Measurements from ENCODE around the gene ITPR1. TPM values are rescaled to one million over a fixed set of nuclear protein-coding genes. Genes with fewer than 3 reads are reported as not detected.

ITPR1 gene
- total and polyA plus RNA-seq, 2 experiments from 2014 or later, result 6.8 to 21.0 TPM

DNA sequence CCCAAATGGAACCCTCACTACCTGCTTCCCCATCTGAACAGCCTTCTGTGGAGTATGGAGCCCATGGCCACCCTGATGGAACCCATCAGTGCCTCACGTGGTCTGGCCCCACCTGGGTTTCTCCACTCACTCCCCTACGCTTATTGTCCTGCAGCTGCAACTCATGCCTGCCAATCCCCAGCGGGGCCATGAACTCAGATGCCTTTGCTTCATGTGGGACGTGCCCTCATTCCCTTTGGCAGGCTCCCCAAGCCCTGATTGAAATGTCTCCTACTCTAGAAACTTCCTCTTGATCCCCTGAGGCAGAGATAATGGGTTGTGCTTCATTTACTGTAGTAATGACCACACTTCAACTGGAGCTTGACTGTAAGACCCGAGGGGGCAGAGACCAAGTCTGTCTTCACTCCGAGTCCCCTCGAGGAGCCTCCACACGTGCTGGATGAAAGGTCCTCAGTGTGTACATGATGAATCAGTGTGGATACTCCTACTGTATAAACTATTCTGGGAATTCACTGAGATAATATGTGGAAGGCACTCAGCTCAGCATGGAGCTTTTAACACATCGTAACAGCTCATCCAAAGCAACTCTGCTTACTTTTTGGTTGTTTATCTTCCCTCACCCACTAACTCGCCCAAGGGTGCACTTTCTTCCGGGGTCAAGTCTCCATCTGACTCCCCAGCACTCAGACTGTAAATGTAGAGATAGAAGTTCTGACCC, 253.3 kb downstream of the ITPR1 start (continued):
- TF ChIP-seq, protein P1, sequence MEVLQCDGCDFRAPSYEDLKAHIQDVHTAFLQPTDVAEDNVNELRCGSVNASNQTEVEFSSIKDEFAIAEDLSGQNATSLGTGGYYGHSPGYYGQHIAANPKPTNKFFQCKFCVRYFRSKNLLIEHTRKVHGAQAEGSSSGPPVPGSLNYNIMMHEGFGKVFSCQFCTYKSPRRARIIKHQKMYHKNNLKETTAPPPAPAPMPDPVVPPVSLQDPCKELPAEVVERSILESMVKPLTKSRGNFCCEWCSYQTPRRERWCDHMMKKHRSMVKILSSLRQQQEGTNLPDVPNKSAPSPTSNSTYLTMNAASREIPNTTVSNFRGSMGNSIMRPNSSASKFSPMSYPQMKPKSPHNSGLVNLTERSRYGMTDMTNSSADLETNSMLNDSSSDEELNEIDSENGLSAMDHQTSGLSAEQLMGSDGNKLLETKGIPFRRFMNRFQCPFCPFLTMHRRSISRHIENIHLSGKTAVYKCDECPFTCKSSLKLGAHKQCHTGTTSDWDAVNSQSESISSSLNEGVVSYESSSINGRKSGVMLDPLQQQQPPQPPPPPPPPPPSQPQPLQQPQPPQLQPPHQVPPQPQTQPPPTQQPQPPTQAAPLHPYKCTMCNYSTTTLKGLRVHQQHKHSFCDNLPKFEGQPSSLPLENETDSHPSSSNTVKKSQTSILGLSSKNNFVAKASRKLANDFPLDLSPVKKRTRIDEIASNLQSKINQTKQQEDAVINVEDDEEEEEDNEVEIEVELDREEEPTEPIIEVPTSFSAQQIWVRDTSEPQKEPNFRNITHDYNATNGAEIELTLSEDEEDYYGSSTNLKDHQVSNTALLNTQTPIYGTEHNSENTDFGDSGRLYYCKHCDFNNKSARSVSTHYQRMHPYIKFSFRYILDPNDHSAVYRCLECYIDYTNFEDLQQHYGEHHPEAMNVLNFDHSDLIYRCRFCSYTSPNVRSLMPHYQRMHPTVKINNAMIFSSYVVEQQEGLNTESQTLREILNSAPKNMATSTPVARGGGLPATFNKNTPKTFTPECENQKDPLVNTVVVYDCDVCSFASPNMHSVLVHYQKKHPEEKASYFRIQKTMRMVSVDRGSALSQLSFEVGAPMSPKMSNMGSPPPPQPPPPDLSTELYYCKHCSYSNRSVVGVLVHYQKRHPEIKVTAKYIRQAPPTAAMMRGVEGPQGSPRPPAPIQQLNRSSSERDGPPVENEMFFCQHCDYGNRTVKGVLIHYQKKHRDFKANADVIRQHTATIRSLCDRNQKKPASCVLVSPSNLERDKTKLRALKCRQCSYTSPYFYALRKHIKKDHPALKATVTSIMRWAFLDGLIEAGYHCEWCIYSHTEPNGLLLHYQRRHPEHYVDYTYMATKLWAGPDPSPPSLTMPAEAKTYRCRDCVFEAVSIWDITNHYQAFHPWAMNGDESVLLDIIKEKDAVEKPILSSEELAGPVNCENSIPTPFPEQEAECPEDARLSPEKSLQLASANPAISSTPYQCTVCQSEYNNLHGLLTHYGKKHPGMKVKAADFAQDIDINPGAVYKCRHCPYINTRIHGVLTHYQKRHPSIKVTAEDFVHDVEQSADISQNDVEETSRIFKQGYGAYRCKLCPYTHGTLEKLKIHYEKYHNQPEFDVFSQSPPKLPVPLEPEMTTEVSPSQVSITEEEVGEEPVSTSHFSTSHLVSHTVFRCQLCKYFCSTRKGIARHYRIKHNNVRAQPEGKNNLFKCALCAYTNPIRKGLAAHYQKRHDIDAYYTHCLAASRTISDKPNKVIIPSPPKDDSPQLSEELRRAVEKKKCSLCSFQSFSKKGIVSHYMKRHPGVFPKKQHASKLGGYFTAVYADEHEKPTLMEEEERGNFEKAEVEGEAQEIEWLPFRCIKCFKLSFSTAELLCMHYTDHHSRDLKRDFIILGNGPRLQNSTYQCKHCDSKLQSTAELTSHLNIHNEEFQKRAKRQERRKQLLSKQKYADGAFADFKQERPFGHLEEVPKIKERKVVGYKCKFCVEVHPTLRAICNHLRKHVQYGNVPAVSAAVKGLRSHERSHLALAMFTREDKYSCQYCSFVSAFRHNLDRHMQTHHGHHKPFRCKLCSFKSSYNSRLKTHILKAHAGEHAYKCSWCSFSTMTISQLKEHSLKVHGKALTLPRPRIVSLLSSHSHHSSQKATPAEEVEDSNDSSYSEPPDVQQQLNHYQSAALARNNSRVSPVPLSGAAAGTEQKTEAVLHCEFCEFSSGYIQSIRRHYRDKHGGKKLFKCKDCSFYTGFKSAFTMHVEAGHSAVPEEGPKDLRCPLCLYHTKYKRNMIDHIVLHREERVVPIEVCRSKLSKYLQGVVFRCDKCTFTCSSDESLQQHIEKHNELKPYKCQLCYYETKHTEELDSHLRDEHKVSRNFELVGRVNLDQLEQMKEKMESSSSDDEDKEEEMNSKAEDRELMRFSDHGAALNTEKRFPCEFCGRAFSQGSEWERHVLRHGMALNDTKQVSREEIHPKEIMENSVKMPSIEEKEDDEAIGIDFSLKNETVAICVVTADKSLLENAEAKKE (CRISPR knock-in tag; IDR thresholded peaks at IDR 0.05), result no peak

DNA sequence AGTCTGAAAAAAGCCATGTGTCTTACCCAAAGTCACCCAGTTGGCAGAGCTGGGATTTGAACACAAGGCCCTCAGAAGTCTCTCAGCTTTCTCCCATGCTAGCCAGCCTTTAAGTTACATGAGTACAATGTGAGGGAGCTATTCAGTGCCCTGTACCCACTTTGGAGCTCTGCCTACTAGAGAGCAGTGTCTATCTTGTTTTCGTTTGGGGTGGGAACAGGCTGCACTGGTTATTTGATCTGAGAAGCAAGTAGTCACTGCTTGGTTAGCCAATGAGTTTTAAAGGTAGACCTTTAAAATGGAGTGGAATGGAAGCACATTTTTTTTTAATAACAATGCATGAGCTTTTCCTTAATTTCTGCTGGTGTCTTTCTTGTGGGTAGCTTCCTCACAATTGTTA, 255.0 kb downstream of the ITPR1 start:
- Histone ChIP-seq H3K27ac (ENCODE audit: low read depth) (no peak overlapping the region), H3K36me3 (ENCODE audit: insufficient read depth) (no peaks in the 10 kb centered on the region), H4K20me1 (replicated peaks; ENCODE audit: insufficient read depth) (no peaks in the 10 kb centered on the region), H3K79me2 (replicated peaks; ENCODE audit: insufficient read depth) (no peaks in the 10 kb centered on the region), H2AFZ (no peak overlapping the region), H3K27me3 (ENCODE audit: insufficient read depth) (no peaks in the 10 kb centered on the region), H3F3A (replicated peaks; ENCODE audit: low read depth) (no peaks in the 10 kb centered on the region), H3K4me3 (no peak overlapping the region), H3K9me2 (ENCODE audit: insufficient read depth) (no peaks in the 10 kb centered on the region), H3K4me2 (no peak overlapping the region), H3K4me1 (ENCODE audit: insufficient read depth) (peaks cover 7% of the 10 kb centered on the region; the same call in 1 of the 2 replicates)
- Mint-ChIP-seq H3K4me3 (no peak overlapping the region), H3K27me3 (ENCODE audit: insufficient read depth, low read depth, poor library complexity) (no peaks in the 10 kb centered on the region), H3K4me1 (peaks cover 17% of the 10 kb centered on the region), H3K9me3 (no peaks in the 10 kb centered on the region), H3K27ac (no peak overlapping the region), H3K36me3 (ENCODE audit: low read depth) (no peaks in the 10 kb centered on the region)
- TF ChIP-seq, protein P2, sequence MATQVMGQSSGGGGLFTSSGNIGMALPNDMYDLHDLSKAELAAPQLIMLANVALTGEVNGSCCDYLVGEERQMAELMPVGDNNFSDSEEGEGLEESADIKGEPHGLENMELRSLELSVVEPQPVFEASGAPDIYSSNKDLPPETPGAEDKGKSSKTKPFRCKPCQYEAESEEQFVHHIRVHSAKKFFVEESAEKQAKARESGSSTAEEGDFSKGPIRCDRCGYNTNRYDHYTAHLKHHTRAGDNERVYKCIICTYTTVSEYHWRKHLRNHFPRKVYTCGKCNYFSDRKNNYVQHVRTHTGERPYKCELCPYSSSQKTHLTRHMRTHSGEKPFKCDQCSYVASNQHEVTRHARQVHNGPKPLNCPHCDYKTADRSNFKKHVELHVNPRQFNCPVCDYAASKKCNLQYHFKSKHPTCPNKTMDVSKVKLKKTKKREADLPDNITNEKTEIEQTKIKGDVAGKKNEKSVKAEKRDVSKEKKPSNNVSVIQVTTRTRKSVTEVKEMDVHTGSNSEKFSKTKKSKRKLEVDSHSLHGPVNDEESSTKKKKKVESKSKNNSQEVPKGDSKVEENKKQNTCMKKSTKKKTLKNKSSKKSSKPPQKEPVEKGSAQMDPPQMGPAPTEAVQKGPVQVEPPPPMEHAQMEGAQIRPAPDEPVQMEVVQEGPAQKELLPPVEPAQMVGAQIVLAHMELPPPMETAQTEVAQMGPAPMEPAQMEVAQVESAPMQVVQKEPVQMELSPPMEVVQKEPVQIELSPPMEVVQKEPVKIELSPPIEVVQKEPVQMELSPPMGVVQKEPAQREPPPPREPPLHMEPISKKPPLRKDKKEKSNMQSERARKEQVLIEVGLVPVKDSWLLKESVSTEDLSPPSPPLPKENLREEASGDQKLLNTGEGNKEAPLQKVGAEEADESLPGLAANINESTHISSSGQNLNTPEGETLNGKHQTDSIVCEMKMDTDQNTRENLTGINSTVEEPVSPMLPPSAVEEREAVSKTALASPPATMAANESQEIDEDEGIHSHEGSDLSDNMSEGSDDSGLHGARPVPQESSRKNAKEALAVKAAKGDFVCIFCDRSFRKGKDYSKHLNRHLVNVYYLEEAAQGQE (IDR thresholded peaks at IDR 0.05; ENCODE audit: unreplicated experiment), result no peak
- TF ChIP-seq, protein P3, sequence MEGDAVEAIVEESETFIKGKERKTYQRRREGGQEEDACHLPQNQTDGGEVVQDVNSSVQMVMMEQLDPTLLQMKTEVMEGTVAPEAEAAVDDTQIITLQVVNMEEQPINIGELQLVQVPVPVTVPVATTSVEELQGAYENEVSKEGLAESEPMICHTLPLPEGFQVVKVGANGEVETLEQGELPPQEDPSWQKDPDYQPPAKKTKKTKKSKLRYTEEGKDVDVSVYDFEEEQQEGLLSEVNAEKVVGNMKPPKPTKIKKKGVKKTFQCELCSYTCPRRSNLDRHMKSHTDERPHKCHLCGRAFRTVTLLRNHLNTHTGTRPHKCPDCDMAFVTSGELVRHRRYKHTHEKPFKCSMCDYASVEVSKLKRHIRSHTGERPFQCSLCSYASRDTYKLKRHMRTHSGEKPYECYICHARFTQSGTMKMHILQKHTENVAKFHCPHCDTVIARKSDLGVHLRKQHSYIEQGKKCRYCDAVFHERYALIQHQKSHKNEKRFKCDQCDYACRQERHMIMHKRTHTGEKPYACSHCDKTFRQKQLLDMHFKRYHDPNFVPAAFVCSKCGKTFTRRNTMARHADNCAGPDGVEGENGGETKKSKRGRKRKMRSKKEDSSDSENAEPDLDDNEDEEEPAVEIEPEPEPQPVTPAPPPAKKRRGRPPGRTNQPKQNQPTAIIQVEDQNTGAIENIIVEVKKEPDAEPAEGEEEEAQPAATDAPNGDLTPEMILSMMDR (conservative IDR thresholded peaks at IDR 0.05; ENCODE audit: low read depth in 2 of 2), result no peak
- TF ChIP-seq EZH2 (IDR thresholded peaks at IDR 0.05; ENCODE audit: low read depth, unreplicated experiment) (no peak), POLR2AphosphoS5 (IDR thresholded peaks at IDR 0.05; ENCODE audit: low read depth) (no peak), STAT1 (IDR thresholded peaks at IDR 0.05; ENCODE audit: unreplicated experiment) (no peak), CREB1 (CRISPR knock-in tag; IDR thresholded peaks at IDR 0.05; ENCODE audit: low read depth) (no peak), ZNF331 (CRISPR knock-in tag; IDR thresholded peaks at IDR 0.05; ENCODE audit: low read depth) (no peak), ZNF114 (CRISPR knock-in tag; IDR thresholded peaks at IDR 0.05) (no peak), EZH2phosphoT487 (IDR thresholded peaks at IDR 0.05; ENCODE audit: unreplicated experiment) (no peak), JUNB (IDR thresholded peaks at IDR 0.05; ENCODE audit: unreplicated experiment) (no peak)
- TF ChIP-seq, protein P4, sequence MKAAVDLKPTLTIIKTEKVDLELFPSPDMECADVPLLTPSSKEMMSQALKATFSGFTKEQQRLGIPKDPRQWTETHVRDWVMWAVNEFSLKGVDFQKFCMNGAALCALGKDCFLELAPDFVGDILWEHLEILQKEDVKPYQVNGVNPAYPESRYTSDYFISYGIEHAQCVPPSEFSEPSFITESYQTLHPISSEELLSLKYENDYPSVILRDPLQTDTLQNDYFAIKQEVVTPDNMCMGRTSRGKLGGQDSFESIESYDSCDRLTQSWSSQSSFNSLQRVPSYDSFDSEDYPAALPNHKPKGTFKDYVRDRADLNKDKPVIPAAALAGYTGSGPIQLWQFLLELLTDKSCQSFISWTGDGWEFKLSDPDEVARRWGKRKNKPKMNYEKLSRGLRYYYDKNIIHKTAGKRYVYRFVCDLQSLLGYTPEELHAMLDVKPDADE (IDR thresholded peaks at IDR 0.05), result no peak
- ATAC-seq (no peak), DNase-seq (ENCODE audit: low spot score) (no peak)

All from GM23338 (cell line).